Right lobe of liver (tissue), 4 donors: ENCODE measurements around the gene TRPT1.

Experiments
- CTCF ChIP-seq, 4 donors: fragments of 200-600 bp in 3 of 4; fragments of 450-650 bp in 1 of 4; IDR thresholded peaks; one replicate each; pipeline versions ENCODE4 v1.5.1 to v1.8.0; 2016 to 2022; ENCODE audit warnings: antibody characterized with exemption in 4 of 4, mild to moderate bottlenecking in 2 of 4
- POLR2A ChIP-seq: fragments of 450-650 bp; IDR thresholded peaks from one replicate; pipeline ENCODE4 v1.6.1; 2017; ENCODE audit warnings: antibody characterized with exemption, mild to moderate bottlenecking
- donor health status: DM: no; HTN: no; CAD: no.
- donor health status: DM: no; HTN: no; CAD: no.
- donor health status: DM: no; HTN: yes; CAD: no.

DNA sequence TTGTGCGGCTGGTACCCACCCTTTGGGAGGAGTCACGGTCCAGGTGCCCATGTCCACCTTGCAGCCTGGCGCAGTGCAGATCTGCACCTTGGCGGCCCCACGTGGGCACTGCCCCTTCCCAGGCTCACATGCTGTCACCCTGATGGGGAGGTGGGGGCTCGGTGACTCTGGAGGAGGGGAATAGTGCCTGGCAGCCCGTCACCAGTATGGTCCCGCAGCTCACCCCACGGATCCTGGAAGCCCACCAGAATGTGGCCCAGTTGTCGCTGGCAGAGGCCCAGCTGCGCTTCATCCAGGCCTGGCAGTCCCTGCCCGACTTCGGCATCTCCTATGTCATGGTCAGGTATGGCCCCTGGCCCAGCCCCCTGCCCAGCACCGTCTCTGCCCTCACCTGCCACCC lies 5.2 kb downstream of the TRPT1 start:
- TF ChIP-seq CTCF (IDR thresholded peaks at IDR 0.05) (no peak), POLR2A (no peak)
